ENCODE data around the gene CLEC5A. TPM values are rescaled to one million over a fixed set of nuclear protein-coding genes. Genes with fewer than 3 reads are reported as not detected.

Gene CLEC5A
- total and polyA plus RNA-seq, 2 of the 8 experiments (the other 6 are each of a cell fraction or from before 2014, with no cell fraction given) = not detected

- FAIRE-seq (no peak), DNase-seq (ENCODE audit: low read depth in 1 of 2, low spot score in 2 of 2) (no peak)
- Histone ChIP-seq H3K4ac (replicated peaks; ENCODE audit: insufficient read length, low read depth, low read length) (no peak overlapping the region), H4K20me1 (replicated peaks in 1 of 2; ENCODE audit: control insufficient read depth in 1 of 2, insufficient read depth in 2 of 2, low read length in 2 of 2) (no peaks in the 10 kb centered on the region), H2AK5ac (ENCODE audit: low read depth, low read length) (no peak overlapping the region), H3K18ac (ENCODE audit: extremely low read depth, low read length) (no peak overlapping the region), H4K5ac (ENCODE audit: insufficient read length, low read depth, low read length) (no peak overlapping the region), H2BK20ac (ENCODE audit: low read length) (no peak overlapping the region), H3K4me3 (ENCODE audit: extremely low read depth in 1 of 4, insufficient read depth in 2 of 4, low read depth in 3 of 4, low read length in 4 of 4) (no peak overlapping the region), H3K14ac (ENCODE audit: insufficient read length) (no peak overlapping the region), H2BK120ac (replicated peaks; ENCODE audit: low read depth, low read length) (no peak overlapping the region), H3K79me1 (ENCODE audit: low read depth, low read length) (no peaks in the 10 kb centered on the region), H2BK5ac (ENCODE audit: low read depth, low read length) (no peak overlapping the region), H3K56ac (replicated peaks; ENCODE audit: insufficient read length, low read depth, low read length) (no peak overlapping the region), H3K9me3 (ENCODE audit: insufficient read depth in 2 of 2, low read depth in 1 of 2, low read length in 1 of 2) (peaks cover 0 to 2% of the 10 kb centered on the region in 2 experiments; a peak in 1 of 4 replicates), H4K8ac (ENCODE audit: extremely low read depth, insufficient read depth, low read length) (no peak overlapping the region), H4K91ac (replicated peaks; ENCODE audit: insufficient read length, low read length) (no peak overlapping the region), H3K36me3 (ENCODE audit: control insufficient read depth in 2 of 4, insufficient read depth in 4 of 4, low read length in 3 of 4) (no peaks in the 10 kb centered on the region), H3K23me2 (ENCODE audit: low read depth, low read length) (peaks cover 2% of the 10 kb centered on the region; the same call in 1 of the 2 replicates), H2BK12ac (ENCODE audit: low read depth, low read length) (no peak overlapping the region), H3K9ac (replicated peaks in 1 of 4; ENCODE audit: extremely low read depth in 1 of 4, low read depth in 3 of 4, low read length in 3 of 4) (no peak overlapping the region), H3K4me1 (replicated peaks in 1 of 4; ENCODE audit: control insufficient read depth in 3 of 4, insufficient read depth in 4 of 4, low read length in 3 of 4) (0 out of 7 replicates have a peak, but pooled peaks cover 0 to 2% (median 0%) of the 10 kb centered on the region in 4 experiments), H3K23ac (ENCODE audit: insufficient read length) (no peak overlapping the region), H2BK15ac (ENCODE audit: low read length) (no peak overlapping the region), H3K27me3 (replicated peaks in 1 of 4; ENCODE audit: control insufficient read depth in 3 of 4, extremely low read depth in 1 of 4, insufficient read depth in 3 of 4, low read length in 3 of 4) (no peaks in the 10 kb centered on the region; a peak in 1 of 7 replicates), H2AFZ (ENCODE audit: low read length) (no peak overlapping the region), H3K4me2 (ENCODE audit: insufficient read depth in 1 of 2, low read depth in 2 of 2, low read length in 2 of 2) (no peak overlapping the region), H3K79me2 (ENCODE audit: control insufficient read depth in 1 of 2, insufficient read depth in 2 of 2, low read length in 2 of 2) (no peaks in the 10 kb centered on the region), H3K27ac (ENCODE audit: low read depth, low read length) (no peak overlapping the region)
- WGBS, 2 experiments (ENCODE audit: extremely low coverage in 1 of 2, insufficient coverage in 1 of 2, insufficient read length in 1 of 2, insufficient replicate concordance in 2 of 2, low coverage in 1 of 2, low lambda C conversion rate in 2 of 2, missing lambda C conversion rate in 1 of 2) = 94% methylated on average over 6 of the region's 6 CpGs; no CpG with 5 or more reads in 1 of the 2 experiments
- CTCF ChIA-PET (ENCODE audit: partially characterized antibody) = interaction anchor here (1.2 to 3.3 kb wide), 2 partner anchors 15 to 22 kb away, joined by 3 to 28 read pairs; no protein-coding TSS in a partner anchor
- POLR2A ChIA-PET (ENCODE audit: partially characterized antibody) = no interaction called here
- TF ChIP-seq POLR2AphosphoS5 (IDR thresholded peaks at IDR 0.05; ENCODE audit: low read depth, low read length) (no peak), YY1 (IDR thresholded peaks at IDR 0.05; ENCODE audit: low read depth, low read length) (no peak), EP300 (IDR thresholded peaks at IDR 0.05; ENCODE audit: borderline replicate concordance in 1 of 2, low read depth in 2 of 2, low read length in 2 of 2) (no peak), ATF3 (IDR thresholded peaks at IDR 0.05; ENCODE audit: insufficient read depth, low read depth, low read length) (no peak), CBX8 (IDR thresholded peaks at IDR 0.05; ENCODE audit: borderline replicate concordance, low read depth, low read length) (no peak), TBP (IDR thresholded peaks at IDR 0.05; ENCODE audit: low read depth, low read length) (no peak), NRF1 (IDR thresholded peaks at IDR 0.05; ENCODE audit: low read depth, low read length) (no peak), TEAD4 (IDR thresholded peaks at IDR 0.05; ENCODE audit: low read depth, low read length) (no peak), CHD1 (IDR thresholded peaks at IDR 0.05; ENCODE audit: low read depth, low read length) (no peak), HDAC6 (IDR thresholded peaks at IDR 0.05; ENCODE audit: low read depth, low read length) (no peak), TAF7 (optimal IDR thresholded peaks at IDR 0.05; ENCODE audit: borderline replicate concordance, low read depth, low read length) (no peak), RBBP5 (IDR thresholded peaks at IDR 0.05; ENCODE audit: borderline replicate concordance, low read depth, low read length) (no peak), USF2 (IDR thresholded peaks at IDR 0.05; ENCODE audit: low read length) (no peak)
Observed at GRCh38 chr7:141991140-141991539, 44.4 kb upstream of the CLEC5A start.
